GM19240 (cell line): ENCODE data around the gene CER1.

ENCODE experiments used
- DNase-seq: peaks from one replicate; pipeline ENCODE4 v3.0.0; 2011; ENCODE audit warnings: low spot score; ENCODE audit not compliant: insufficient read length

Gene CER1, protein sequence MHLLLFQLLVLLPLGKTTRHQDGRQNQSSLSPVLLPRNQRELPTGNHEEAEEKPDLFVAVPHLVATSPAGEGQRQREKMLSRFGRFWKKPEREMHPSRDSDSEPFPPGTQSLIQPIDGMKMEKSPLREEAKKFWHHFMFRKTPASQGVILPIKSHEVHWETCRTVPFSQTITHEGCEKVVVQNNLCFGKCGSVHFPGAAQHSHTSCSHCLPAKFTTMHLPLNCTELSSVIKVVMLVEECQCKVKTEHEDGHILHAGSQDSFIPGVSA

DNA sequence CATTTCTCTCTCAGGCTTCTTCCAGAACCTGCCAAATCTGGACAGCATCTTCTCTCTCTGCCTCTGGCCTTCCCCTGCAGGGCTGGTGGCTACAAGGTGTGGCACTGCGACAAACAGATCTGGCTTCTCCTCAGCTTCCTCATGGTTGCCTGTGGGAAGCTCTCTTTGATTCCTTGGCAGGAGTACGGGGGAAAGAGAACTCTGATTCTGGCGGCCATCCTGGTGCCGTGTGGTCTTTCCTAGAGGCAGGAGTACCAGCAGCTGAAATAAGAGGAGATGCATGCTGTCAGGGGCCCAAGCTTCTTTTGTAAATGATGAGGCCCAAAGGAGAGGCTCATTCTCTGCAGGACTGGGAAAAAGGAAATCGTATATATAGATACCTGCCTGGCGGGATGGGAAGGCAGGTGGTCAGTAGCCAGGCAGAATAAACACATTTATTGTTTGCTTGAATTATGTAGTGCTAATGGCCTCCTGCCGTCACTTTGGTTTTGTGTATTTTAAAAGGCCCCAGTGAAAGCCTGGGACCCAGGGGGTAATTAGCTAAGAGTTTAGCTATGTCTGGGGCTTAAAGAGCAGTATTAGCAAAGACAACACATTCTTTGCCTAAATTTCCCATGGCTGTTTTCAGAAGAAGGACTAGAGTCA, at the start of gene CER1:
TSS of gene CER1 (minus strand) at position 343 of the 645 bp plus-strand sequence. CDS start at position 282, 61 bp downstream.
- no peak for DNase-seq

DNA sequence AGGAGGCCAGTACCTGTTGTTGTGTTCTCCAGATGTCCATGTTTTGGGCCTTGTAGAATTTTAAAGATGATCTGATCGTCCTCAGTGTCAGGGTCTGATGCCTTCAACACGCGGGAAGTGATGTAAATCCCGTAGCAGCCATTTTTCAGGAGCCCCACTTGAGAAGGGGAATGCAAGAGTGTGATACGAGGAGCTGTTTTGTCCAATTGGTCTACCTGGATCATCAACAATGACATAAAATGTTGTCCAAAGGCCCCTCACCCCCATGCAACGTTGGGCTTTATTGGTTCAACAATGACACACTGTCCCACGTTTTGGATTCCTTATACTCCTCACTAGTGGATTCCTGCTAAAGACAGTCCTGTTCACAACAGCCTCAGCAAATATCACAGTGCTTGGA, 48.1 kb upstream of the CER1 start:
- DNase-seq = no peak

DNA sequence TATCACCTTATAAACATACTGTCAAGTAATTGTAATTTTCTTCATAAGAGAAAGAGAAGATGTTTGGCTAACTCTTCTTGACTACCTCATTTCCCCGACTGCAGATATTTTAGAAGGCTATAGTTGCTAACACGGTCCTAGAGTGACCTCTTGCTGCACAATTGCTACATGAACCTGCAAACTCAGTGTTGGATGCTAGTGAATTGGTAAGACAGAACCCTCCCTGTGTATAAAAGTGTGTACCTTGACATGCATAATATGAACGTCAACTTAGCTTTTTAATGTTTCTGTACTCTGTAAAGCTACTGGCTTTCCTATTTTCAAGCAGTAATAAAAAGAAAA, 46.7 kb upstream of the CER1 start:
- DNase-seq = no peak

DNA sequence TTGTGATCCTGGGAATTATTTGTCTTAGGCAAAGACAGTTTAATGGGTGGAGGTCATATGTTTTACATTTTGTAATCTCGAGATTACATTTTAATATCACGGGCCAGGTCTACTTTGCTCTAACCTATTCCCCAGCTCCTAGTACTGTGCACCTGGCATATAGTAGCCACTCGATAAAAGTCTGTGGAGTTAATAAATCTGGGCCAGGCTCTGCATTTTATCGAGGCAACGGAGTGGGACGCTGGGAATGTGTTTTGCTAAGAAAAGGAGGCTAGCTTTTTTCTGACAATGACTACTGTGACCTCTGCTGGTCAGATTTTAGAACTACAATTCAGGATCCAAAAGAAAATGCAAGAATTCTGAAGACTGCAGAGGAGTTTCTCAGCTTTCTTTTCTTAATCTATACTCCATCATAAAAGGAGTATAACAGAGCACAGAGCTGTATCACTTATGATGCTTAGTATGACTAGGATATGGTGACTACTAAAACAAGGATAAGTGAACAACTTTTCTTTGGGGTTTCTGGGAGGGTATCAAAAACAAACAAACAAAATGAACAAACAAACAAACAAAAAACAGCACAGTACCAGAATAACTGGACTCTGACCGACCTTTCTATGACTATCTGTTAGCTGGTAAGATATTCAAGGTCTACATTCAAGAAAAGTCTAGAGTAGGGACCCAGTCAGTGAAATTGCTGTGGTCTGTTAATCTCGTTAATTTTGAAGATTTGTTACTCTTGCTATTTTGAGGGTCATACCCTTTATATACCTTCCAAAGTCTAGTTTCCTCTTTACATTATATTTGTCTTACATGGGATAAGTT, 46.1 kb upstream of the CER1 start:
- no peak for DNase-seq

DNA sequence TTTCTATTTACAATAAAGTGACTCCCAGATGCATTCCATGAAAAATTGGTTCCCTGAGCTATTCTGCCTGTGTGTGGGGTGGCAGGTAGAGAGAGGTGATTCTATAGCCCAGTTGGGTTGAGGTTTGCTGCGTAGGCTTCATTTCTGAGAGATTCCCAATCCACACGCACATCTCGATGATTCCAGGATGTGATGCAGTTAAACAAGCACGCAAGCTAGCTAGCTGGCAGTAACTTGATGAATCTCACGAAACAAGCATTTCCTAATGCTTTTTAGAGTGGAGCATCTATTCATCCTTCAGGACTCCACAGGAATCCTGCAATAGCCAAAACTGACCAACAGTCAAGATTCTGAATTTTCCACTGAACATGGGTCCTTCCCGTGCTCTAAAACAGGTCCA, 43.8 kb upstream of the CER1 start:
- no peak for DNase-seq

DNA sequence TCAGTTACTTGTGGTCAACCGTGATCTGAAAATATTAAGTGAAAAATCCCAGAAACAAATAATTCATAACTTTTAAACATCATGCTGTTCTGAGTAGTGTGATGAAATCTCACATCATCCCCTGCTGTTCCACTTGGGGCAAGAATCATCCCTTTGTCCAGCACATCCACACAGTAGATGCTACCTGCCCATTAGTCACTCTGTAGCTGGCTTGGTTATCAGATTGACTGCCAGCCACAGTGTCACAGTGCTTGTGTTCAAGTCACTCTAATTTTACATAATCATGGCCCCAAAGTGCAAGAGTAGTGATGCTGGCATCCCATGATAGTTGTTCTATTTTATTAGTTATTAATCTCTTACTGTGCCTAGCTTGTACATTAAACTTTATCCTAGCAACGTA, 39.1 kb upstream of the CER1 start:
- DNase-seq = no peak

DNA sequence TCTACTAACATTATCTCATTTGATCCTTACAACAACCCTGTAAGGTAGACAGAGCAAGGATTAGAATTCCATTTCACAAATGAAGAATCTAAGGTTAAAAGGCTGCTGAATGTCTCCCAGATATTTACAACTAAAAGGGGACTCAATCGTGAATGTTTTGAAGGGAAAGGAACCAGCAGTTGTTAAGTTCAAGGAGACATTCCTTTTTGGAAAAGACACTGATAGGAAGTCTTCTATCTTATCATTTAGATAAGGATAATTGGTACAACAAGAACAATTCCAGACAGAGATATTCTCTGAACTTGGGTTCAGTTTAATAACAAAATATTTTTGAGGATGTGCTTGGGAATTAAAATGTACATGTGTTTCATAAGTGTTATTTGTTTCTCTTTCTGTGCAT, 37.5 kb upstream of the CER1 start:
- DNase-seq = no peak

DNA sequence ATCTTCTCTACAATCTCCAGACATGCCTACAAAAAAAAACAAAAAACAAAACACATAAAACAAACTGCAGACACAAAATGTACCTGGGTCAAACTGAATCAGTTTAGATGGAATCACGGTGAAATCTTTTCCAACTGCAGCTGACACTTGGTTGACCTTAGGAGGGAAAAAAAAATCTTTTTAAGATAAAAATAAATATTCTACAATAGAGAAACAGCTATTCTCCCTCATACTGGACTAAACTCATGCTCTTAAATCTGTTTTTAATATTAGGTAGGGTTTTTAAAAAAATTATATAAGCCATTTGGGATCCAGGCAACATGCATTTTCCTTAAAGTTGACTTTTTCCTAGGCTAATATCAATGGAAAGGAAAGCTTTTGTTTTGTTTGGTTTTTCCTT, 33.8 kb upstream of the CER1 start:
- no peak for DNase-seq

DNA sequence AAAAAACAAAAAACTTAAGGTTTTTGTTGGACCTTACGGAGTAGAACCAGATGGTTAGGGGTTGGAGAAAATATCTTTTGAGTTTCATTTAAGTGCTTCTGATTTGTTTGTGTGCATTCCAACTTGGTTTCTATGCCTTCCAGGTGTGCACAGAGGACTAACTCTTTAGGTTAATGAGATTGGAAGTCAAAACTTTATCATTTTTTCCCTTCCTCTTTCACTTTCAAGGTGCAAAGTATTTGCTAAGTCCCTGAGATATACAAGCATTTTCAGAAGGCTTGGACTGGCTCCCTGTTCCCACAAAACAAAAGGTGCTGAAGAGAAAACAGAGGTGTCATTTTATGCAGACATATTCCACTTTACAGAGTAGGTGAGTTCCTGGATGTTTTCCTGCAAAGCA, 30.3 kb upstream of the CER1 start:
- DNase-seq = no peak

DNA sequence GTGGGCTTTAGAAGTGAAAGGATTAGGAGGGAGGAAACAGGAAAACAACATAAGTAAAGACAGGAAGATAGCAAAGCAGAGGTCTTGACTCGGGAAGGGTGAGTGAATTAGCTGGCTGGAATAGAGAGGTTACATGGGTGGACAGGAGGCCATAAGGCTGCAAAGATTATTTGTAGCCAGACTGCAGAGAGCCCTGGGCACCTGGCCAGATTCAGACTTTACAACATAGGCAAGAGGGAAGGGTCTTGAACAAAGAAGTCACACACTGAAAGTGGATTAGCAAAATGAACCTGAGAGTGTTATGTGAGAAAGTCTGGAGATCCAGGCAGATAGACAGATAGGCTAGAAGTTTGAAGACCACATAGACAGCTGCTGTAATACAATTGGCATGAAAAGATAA, 29.7 kb upstream of the CER1 start:
- DNase-seq = no peak

DNA sequence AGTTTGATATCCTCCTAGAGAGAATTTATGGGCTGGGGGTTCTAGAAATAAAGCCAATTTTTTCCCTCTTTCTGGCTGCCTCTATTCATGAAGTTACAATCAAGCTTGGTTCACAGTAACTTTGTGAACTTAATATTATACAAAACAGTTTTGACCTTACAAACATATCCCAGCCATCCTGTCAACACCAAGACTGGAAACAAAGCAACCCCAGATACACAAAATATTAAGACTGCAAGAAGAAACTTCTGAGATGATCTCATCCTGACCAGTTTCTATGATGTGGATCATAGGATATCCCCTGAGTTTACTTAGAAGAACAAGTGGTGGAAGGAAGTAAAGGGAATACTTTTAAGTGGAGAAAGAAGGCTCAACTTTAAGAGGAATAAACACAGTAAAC, 28.3 kb upstream of the CER1 start:
- no peak for DNase-seq

DNA sequence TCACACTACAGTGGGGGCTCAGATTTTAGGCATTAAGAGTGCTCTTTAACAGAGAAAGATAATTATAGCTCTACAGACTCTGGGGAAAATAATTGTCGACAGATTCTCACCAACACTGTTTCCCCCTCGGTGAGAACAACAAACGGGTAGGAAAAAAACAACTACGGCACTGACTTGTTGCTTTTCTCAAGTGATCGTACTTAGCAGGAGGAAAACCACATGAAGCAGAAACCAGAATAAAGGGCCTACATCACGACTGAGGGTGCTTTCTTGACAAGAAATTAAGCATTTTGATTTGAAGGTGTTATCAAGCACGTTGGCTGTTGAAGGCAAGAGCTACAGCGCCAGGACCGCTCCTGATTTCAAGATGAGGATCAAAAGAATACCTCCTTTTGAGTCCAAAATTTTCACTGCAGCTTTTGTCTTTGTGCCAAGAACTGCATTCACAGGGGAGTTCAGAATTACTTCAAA, 27.2 kb upstream of the CER1 start:
- no peak for DNase-seq

DNA sequence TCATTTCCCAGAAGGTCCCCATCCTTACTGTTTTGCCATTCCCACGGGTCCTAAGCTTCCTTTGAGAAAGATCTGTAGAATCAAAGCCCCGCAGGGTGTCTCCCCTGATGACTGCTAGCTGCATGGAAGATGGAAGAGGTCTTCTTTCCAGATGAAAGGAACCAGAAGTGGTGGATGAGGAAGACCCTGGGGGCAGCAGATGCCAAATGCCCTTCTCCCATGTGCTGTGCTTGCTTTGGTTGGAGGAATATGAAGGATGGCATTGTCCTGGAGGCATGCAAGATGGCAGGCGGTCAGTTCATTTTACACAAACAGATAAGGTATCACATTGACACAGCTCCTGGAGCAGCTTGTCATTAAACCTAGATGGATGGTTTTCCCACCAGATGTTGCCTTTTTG, 25.8 kb upstream of the CER1 start:
- no peak for DNase-seq

DNA sequence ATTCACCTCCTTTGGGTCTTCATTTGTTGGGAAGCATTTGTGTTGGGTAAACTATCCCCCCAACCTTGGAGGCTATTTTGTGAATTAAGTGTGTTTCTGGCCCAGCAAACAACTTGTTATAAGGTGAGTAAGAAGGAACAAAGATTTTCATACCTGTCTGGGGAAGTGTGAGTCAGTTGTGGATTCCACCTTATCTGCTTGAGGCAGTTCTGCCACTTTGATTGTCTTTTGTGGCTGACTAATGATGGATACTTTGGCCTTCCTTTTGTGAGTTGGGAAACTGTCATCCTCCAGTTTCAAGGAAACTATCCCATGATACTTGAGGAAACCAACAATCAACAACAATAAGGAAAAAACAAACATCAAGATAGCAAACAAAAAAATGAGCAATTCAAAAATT, 24.6 kb upstream of the CER1 start:
- DNase-seq = no peak

DNA sequence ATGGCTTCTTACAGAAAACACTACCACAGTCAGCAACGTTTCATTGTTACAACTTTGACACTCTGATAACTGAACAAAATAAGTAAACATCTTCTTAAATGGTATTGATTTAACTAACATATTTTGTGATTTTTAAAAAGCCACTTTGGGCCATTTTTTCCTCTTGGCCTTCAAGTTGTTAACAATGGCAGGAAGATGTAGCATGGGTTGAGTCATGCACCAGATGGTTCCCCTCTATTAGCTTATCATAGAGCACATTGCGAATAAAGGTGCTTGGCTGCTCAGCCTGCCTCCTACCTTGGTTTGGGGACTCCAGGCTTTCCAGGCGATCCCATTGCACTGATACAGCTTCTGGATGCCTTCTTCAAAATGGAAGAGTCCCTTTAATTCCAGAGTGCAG, 24.1 kb upstream of the CER1 start:
- DNase-seq = no peak

DNA sequence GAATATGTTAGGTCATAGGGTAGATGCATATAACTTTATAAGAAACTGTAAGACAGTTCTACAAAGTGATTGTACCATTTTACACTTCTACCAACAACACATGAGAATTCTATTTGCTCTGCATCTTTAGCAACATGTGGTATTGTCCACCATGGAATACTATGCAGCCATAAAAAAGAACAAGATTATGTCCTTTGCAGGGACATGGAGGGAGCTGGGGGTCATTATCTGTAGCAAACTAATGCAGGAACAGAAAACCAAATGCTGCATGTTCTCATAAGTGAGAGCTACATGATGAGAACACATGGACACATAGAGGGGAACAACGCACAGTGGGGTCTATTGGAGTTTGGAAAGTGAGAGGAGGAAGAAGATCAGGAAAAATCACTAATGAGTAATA, 22.2 kb upstream of the CER1 start:
- DNase-seq = no peak

DNA sequence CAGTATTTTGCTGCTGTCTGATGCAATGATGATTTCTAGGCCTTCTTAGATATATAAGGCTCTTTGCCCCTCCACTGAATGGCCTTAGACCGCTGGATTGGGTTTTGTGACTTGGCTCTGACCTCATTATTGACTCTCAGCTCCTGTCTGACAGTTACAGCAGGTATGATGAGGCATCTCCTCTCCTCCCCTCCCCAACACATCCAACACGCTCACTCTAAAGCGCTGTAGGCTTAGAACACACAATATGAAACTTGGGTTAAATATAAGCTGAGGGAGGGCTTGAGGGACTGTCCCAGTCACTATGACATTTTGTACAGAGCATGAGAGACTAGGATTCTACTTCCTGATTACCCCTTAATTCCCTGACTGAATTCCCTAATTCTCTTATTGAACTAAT, 18.8 kb upstream of the CER1 start:
- no peak for DNase-seq

DNA sequence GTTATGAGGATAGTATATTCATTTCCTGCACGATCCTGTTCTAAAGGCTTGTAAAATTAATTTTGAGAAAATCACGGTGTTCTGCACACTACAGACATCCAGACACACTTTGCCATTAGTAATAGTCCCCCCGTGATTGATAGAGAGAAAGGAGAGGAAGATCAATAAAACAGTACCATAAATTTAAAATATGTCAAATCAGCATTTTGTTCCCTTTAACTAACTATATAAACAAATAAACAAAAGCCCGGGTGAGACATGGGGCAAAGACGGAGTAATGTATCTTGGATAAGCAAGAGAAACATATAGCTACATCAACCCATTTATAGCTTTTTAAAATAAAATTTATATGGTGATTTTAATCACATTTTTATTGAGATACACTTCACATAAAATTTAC, 10.6 kb upstream of the CER1 start:
- no peak for DNase-seq

DNA sequence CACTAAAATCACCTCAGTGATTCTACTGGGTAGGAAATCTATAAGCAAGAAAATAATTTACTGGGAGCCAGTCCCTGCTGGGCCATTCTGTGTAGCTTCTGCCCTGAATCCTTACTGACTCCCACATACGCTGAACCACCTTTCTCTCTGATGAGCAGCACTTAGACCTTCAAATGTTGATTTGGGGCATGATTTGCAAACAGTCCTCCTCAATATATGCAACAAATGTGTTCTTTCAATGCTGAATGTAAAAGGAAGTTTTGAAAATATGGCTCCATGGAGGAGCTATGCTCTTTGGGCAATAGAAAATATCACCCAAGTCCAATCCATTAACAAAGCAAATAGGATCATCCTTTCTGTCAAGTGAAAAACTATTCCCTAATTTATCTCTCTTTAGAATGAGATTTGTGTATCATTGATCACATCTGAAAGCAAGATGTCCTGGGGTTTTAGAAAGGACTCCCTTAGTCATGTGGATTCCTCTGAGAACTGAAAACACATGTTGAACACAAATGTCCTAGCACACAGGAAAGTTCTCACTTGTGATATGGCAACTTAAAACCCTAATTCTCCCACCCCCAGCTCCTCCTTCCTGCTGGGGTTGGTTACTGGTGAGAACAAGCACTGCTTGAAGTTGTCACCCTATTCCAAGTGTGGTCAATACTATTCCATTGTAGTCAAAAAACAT, 8.9 kb upstream of the CER1 start:
- DNase-seq = no peak

DNA sequence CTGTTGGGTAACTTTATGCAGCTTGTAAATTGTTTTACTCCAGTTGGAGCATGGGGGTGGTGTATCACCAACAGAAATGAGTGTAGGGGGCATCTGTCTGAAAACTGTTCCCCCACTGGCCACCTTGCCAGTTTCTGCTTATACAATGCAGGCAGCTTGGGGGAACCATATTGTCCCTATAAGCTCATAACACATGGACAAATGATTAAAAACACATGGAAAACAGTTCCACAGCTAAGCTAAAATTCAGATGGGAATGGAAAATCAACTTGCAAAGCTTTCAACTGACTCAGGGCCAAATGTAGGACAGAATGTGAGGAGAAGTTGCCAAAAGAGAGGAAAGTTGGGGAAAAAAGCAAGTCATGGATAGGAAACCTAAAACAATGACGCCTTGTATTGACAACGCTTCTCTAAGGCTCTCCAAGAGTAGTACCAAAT, 7.9 kb upstream of the CER1 start:
- no peak for DNase-seq

DNA sequence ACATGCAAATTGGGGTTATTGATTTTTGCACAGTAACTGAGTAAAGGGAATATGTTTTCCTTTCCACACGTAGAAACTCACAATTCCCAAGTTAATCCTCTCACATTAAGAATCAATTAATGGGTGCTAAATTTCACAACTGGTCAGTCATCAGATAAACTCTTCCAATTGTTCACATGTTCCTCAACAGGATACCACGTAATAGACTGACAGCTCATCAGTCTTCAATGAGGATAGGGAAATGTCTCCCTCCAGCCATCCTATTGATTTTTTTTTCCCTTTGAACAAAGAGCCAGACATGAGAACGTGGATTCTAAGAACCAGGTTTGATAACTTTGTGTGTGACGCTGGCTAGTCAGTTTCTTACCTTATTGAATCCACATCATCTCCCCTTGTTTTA, 768 bp upstream of the CER1 start:
- no peak for DNase-seq
